ENCODE measurements around the gene CA9.

Gene CA9

GRCh38 chr9:35659340-35659739, 14.4 kb upstream of the CA9 start:
- peaks cover 4% of the 10 kb centered on the region for H3K79me2 ChIP-seq (ENCODE audit: control insufficient read depth, insufficient read depth, low read length, poor library complexity)
- H4K12ac ChIP-seq (ENCODE audit: low read depth, low read length) = no peak overlapping the region
- H3K14ac ChIP-seq (ENCODE audit: low read length) = no peak overlapping the region
- peak overlapping the region; percentile 95 for H3K4me2 ChIP-seq (ENCODE audit: low read length)
- H4K91ac ChIP-seq (ENCODE audit: low read depth, low read length) = no peak overlapping the region
- H4K8ac ChIP-seq (ENCODE audit: low read depth, low read length) = no peak overlapping the region
- peak; percentile 28 to 60 for DNase-seq
- H3K27ac ChIP-seq (ENCODE audit: low read depth, low read length) = no peak overlapping the region
- no peak overlapping the region for H2AK5ac ChIP-seq (ENCODE audit: low read length)
- H3K79me1 ChIP-seq (ENCODE audit: low read length) = peaks cover 10% of the 10 kb centered on the region
- H2BK5ac ChIP-seq (ENCODE audit: low read depth, low read length, poor library complexity) = no peak overlapping the region
- H3K27me3 ChIP-seq (ENCODE audit: insufficient read depth, low read length) = no peaks in the 10 kb centered on the region
- peaks cover 13 to 16% of the 10 kb centered on the region in 2 experiments for H3K36me3 ChIP-seq (ENCODE audit: control insufficient read depth in 1 of 2, insufficient read depth in 2 of 2, low read length in 2 of 2)
- WGBS (ENCODE audit: extremely low coverage, insufficient coverage, insufficient read length) = no CpG with 5 or more reads among the region's 3 CpGs
- H3K4ac ChIP-seq (ENCODE audit: low read depth, low read length) = no peak overlapping the region
- no peak overlapping the region for H3K9ac ChIP-seq (ENCODE audit: low read length)
- no peak overlapping the region for H3K23ac ChIP-seq (ENCODE audit: low read length)
- no peak overlapping the region for H3K4me3 ChIP-seq (ENCODE audit: low read depth, low read length)
- no peak overlapping the region for H2AFZ ChIP-seq (ENCODE audit: insufficient read depth, low read length, poor library complexity)
- no peak overlapping the region for H2BK12ac ChIP-seq (ENCODE audit: low read length)
- no peaks in the 10 kb centered on the region for H3K9me3 ChIP-seq (ENCODE audit: insufficient read depth, low read depth, low read length)
- H2BK120ac ChIP-seq (ENCODE audit: insufficient read depth, low read length, poor library complexity) = no peak overlapping the region
- peaks cover 14 to 17% of the 10 kb centered on the region in 2 experiments for H3K4me1 ChIP-seq (ENCODE audit: control insufficient read depth in 1 of 2, insufficient read depth in 2 of 2, low read length in 2 of 2)
- no peak overlapping the region for H3K18ac ChIP-seq (ENCODE audit: low read length)

GRCh38 chr9:35660966-35661415, 12.7 kb upstream of the CA9 start:
- peak in 1 of 2 donors; percentile 64 for DNase-seq

GRCh38 chr9:35661756-35662350, 11.9 kb upstream of the CA9 start:
- peaks cover 13 to 16% of the 10 kb centered on the region in 2 experiments for H3K36me3 ChIP-seq (ENCODE audit: control insufficient read depth in 1 of 2, insufficient read depth in 2 of 2, low read length in 2 of 2)
- peaks cover 19 to 24% of the 10 kb centered on the region in 2 experiments for H3K4me1 ChIP-seq (ENCODE audit: control insufficient read depth in 1 of 2, insufficient read depth in 2 of 2, low read length in 2 of 2)
- no peak overlapping the region for H4K91ac ChIP-seq (ENCODE audit: low read depth, low read length)
- no peak overlapping the region for H2BK12ac ChIP-seq (ENCODE audit: low read length)
- H3K14ac ChIP-seq (ENCODE audit: low read length) = no peak overlapping the region
- H3K23ac ChIP-seq (ENCODE audit: low read length) = no peak overlapping the region
- WGBS (ENCODE audit: extremely low coverage, insufficient coverage, insufficient read length) = no CpG with 5 or more reads among the region's 3 CpGs
- H4K12ac ChIP-seq (ENCODE audit: low read depth, low read length) = no peak overlapping the region
- no peak overlapping the region for H3K4me2 ChIP-seq (ENCODE audit: low read length)
- H3K79me1 ChIP-seq (ENCODE audit: low read length) = peaks cover 15% of the 10 kb centered on the region
- H3K4me3 ChIP-seq (ENCODE audit: low read depth, low read length) = no peak overlapping the region
- DNase-seq = no peak
- H4K8ac ChIP-seq (ENCODE audit: low read depth, low read length) = no peak overlapping the region
- no peak overlapping the region for H3K18ac ChIP-seq (ENCODE audit: low read length)
- H2BK5ac ChIP-seq (ENCODE audit: low read depth, low read length, poor library complexity) = no peak overlapping the region
- H2AK5ac ChIP-seq (ENCODE audit: low read length) = no peak overlapping the region
- no peaks in the 10 kb centered on the region for H3K27me3 ChIP-seq (ENCODE audit: insufficient read depth, low read length)
- peaks cover 8% of the 10 kb centered on the region for H3K79me2 ChIP-seq (ENCODE audit: control insufficient read depth, insufficient read depth, low read length, poor library complexity)
- no peak overlapping the region for H3K4ac ChIP-seq (ENCODE audit: low read depth, low read length)
- no peak overlapping the region for H3K27ac ChIP-seq (ENCODE audit: low read depth, low read length)
- H2AFZ ChIP-seq (ENCODE audit: insufficient read depth, low read length, poor library complexity) = no peak overlapping the region
- no peak overlapping the region for H3K9ac ChIP-seq (ENCODE audit: low read length)
- H3K9me3 ChIP-seq (ENCODE audit: insufficient read depth, low read depth, low read length) = no peaks in the 10 kb centered on the region
- no peak overlapping the region for H2BK120ac ChIP-seq (ENCODE audit: insufficient read depth, low read length, poor library complexity)

More at GRCh38 chr9:35660966-35661415, 12.7 kb upstream of the CA9 start:
- no peak overlapping the region for H3K23ac ChIP-seq (ENCODE audit: low read length)
- H4K12ac ChIP-seq (ENCODE audit: low read depth, low read length) = peak overlapping the region; percentile 2
- H2AFZ ChIP-seq (ENCODE audit: insufficient read depth, low read length, poor library complexity) = peak overlapping the region; percentile 3
- no peak overlapping the region for H4K8ac ChIP-seq (ENCODE audit: low read depth, low read length)
- no peak overlapping the region for H2BK120ac ChIP-seq (ENCODE audit: insufficient read depth, low read length, poor library complexity)
- H4K91ac ChIP-seq (ENCODE audit: low read depth, low read length) = peak overlapping the region; percentile 12
- no peak overlapping the region for H3K4ac ChIP-seq (ENCODE audit: low read depth, low read length)
- H3K14ac ChIP-seq (ENCODE audit: low read length) = no peak overlapping the region
- H3K79me1 ChIP-seq (ENCODE audit: low read length) = peaks cover 15% of the 10 kb centered on the region
- H3K4me2 ChIP-seq (ENCODE audit: low read length) = no peak overlapping the region
- H2AK5ac ChIP-seq (ENCODE audit: low read length) = no peak overlapping the region
- H3K27ac ChIP-seq (ENCODE audit: low read depth, low read length) = no peak overlapping the region
- no peak overlapping the region for H3K4me3 ChIP-seq (ENCODE audit: low read depth, low read length)
- H2BK12ac ChIP-seq (ENCODE audit: low read length) = peak overlapping the region; percentile 10
- peaks cover 8% of the 10 kb centered on the region for H3K79me2 ChIP-seq (ENCODE audit: control insufficient read depth, insufficient read depth, low read length, poor library complexity)
- H3K18ac ChIP-seq (ENCODE audit: low read length) = no peak overlapping the region
- H2BK5ac ChIP-seq (ENCODE audit: low read depth, low read length, poor library complexity) = no peak overlapping the region
- no peak overlapping the region for H3K9ac ChIP-seq (ENCODE audit: low read length)
- no peaks in the 10 kb centered on the region for H3K27me3 ChIP-seq (ENCODE audit: insufficient read depth, low read length)
- WGBS (ENCODE audit: extremely low coverage, insufficient coverage, insufficient read length) = no CpG with 5 or more reads among the region's 9 CpGs
- peaks cover 13 to 16% of the 10 kb centered on the region in 2 experiments for H3K36me3 ChIP-seq (ENCODE audit: control insufficient read depth in 1 of 2, insufficient read depth in 2 of 2, low read length in 2 of 2)
- peaks cover 19 to 24% of the 10 kb centered on the region in 2 experiments for H3K4me1 ChIP-seq (ENCODE audit: control insufficient read depth in 1 of 2, insufficient read depth in 2 of 2, low read length in 2 of 2)
- no peaks in the 10 kb centered on the region for H3K9me3 ChIP-seq (ENCODE audit: insufficient read depth, low read depth, low read length)

DNA sequence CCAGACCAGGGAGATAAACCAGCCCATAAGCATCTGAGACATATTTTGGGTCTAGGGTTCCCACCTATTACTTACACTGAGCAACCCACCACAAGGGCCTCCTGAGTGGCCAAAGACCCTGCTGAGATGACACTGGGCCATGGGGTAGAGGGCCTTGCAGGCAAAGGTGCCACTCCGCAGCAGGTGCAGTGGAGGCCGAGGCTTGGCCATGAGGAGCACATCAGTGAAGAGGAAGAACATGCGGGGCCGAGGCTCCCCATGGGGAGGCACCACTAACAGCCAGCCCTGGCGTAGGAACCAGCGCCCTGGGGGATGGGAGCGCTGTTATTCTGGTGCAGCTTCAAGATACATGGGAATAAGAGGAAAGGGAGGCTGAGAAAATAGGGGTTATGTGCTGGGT, 11.3 kb upstream of the CA9 start:
- Histone ChIP-seq H3K27me3 (ENCODE audit: insufficient read depth, low read length) (no peaks in the 10 kb centered on the region), H3K4ac (ENCODE audit: low read depth, low read length) (no peak overlapping the region), H3K36me3 (ENCODE audit: control insufficient read depth in 1 of 2, insufficient read depth in 2 of 2, low read length in 2 of 2) (peaks cover 13 to 16% of the 10 kb centered on the region in 2 experiments), H3K9me3 (ENCODE audit: insufficient read depth, low read depth, low read length) (no peaks in the 10 kb centered on the region), H3K18ac (ENCODE audit: low read length) (no peak overlapping the region), H3K23ac (ENCODE audit: low read length) (no peak overlapping the region), H2AFZ (ENCODE audit: insufficient read depth, low read length, poor library complexity) (no peak overlapping the region), H3K4me1 (ENCODE audit: control insufficient read depth in 1 of 2, insufficient read depth in 2 of 2, low read length in 2 of 2) (peaks cover 17 to 24% of the 10 kb centered on the region in 2 experiments), H2BK120ac (ENCODE audit: insufficient read depth, low read length, poor library complexity) (no peak overlapping the region), H3K4me3 (ENCODE audit: low read depth, low read length) (no peak overlapping the region), H2BK5ac (ENCODE audit: low read depth, low read length, poor library complexity) (no peak overlapping the region), H3K14ac (ENCODE audit: low read length) (no peak overlapping the region), H3K27ac (ENCODE audit: low read depth, low read length) (no peak overlapping the region), H3K9ac (ENCODE audit: low read length) (no peak overlapping the region), H3K4me2 (ENCODE audit: low read length) (no peak overlapping the region), H4K8ac (ENCODE audit: low read depth, low read length) (no peak overlapping the region), H2BK12ac (ENCODE audit: low read length) (no peak overlapping the region), H3K79me1 (ENCODE audit: low read length) (peaks cover 11% of the 10 kb centered on the region), H4K91ac (ENCODE audit: low read depth, low read length) (no peak overlapping the region), H4K12ac (ENCODE audit: low read depth, low read length) (no peak overlapping the region), H3K79me2 (ENCODE audit: control insufficient read depth, insufficient read depth, low read length, poor library complexity) (peaks cover 8% of the 10 kb centered on the region), H2AK5ac (ENCODE audit: low read length) (no peak overlapping the region)
- DNase-seq = no peak
- WGBS (ENCODE audit: extremely low coverage, insufficient coverage, insufficient read length) = no CpG with 5 or more reads among the region's 7 CpGs
